GM12865 (cell line): ENCODE results near the gene QDPR.

Source experiments
- DNase-seq: peaks from one replicate; pipeline ENCODE4 v3.0.0; 2010; ENCODE audit warnings: low read depth
- H3K4me3 ChIP-seq: 2 replicates; pipeline ENCODE4 v1.5.1; 2011; ENCODE audit warnings: mild to moderate bottlenecking, low read depth, low read length, control low read depth
- TF ChIP-seq, protein P1 (sequence below): IDR thresholded peaks from 2 replicates; pipeline ENCODE4 v1.5.1; 2011; ENCODE audit warnings: low read length, control low read depth, low read depth, inconsistent platforms; ENCODE audit not compliant: insufficient read depth; ENCODE audit errors: missing control alignments

Gene QDPR

DNA sequence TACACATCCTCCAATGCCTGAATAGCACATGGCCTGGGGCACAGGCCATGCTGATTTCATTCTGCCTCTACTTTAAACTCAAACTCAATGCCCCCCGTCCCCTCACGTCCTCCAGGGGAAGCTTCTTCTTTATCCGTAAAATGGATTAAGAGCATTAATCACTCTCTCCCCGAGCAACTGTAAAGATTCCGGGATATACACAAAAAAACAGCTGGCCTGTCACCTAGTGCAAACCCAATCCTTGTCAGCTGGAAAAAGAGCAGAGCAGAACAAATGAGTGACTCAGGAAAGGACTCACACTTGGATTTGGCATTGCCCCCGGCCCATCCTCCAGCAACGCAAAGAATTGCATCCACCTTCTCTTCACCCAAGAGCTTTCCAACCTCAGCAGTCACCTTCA is 7.8 kb downstream of the QDPR start:
- no peak overlapping the region for H3K4me3 ChIP-seq
- TF ChIP-seq, protein P1, sequence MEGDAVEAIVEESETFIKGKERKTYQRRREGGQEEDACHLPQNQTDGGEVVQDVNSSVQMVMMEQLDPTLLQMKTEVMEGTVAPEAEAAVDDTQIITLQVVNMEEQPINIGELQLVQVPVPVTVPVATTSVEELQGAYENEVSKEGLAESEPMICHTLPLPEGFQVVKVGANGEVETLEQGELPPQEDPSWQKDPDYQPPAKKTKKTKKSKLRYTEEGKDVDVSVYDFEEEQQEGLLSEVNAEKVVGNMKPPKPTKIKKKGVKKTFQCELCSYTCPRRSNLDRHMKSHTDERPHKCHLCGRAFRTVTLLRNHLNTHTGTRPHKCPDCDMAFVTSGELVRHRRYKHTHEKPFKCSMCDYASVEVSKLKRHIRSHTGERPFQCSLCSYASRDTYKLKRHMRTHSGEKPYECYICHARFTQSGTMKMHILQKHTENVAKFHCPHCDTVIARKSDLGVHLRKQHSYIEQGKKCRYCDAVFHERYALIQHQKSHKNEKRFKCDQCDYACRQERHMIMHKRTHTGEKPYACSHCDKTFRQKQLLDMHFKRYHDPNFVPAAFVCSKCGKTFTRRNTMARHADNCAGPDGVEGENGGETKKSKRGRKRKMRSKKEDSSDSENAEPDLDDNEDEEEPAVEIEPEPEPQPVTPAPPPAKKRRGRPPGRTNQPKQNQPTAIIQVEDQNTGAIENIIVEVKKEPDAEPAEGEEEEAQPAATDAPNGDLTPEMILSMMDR, result no peak
- no peak for DNase-seq

DNA sequence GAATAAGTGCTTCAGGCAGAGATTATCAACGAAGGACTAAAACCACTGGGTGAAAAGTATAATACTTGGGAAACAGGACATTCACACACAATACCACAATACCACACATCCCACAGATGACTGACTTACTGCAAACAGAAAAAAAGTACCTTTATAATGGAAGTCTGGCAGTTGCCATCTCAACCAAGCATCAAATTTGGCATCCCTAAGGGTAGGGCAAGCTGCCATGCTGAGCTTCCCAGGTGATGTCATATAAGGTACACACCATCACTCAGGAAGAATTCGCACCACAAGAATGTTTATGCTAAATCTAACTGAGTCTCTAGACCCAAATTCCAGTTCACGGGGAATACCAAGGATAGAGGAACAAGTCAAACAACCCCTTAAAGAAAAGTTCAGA is 9.1 kb downstream of the QDPR start:
- H3K4me3 ChIP-seq, result no peak overlapping the region
- DNase-seq, result no peak
- TF ChIP-seq, protein P1, result no peak

DNA sequence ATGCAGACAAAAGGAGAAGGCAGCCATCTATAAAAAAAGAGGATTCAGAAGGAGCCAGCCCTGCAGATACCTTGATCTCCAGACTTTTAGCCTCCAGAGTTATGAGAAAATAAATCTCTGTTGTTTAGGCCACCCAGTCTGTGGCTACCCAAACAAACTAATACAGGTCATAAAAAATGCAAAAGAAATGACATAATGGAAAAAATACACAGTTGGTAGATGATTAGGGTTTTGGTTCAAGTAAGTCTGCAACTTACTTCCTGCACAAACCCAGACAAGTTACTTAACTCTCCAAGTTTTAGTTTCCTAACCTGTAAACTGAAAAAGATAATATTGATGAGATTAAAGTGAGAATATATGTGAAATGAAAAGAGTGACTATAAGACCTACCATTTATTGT is 11.3 kb downstream of the QDPR start:
- H3K4me3 ChIP-seq, result no peak overlapping the region
- TF ChIP-seq, protein P1, result no peak
- DNase-seq, result no peak

DNA sequence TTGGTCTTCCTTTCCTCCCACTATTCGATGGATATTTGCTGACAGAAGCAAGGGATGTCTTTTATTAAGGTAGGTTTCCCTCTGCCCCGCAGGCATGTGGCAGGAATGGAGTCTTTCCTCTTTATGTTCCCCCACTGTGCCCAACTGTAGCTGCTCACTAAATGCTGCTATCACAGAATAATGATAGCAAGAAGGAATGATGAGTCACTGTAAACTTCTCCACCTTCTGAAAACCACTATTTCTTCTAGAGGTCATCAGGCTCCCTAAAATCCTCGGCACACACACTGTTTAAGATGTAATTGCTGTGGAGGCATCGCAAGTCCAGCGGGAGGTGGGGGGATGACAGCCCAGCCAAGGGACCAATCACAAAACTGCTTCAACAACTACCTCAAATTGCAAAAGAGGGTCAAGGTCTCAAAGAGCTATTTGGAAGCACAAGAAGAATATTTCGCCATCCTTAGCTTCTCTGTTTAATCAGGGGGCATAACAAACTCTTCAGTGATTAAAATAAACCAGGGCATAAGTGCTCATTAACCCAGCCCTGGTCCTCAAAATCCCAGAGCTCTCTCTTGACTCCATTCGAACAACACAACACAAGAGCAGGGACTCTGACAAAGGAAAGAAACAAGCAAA is 13.9 kb downstream of the QDPR start:
- H3K4me3 ChIP-seq, result no peak overlapping the region
- TF ChIP-seq, protein P1, result no peak
- DNase-seq, result no peak

DNA sequence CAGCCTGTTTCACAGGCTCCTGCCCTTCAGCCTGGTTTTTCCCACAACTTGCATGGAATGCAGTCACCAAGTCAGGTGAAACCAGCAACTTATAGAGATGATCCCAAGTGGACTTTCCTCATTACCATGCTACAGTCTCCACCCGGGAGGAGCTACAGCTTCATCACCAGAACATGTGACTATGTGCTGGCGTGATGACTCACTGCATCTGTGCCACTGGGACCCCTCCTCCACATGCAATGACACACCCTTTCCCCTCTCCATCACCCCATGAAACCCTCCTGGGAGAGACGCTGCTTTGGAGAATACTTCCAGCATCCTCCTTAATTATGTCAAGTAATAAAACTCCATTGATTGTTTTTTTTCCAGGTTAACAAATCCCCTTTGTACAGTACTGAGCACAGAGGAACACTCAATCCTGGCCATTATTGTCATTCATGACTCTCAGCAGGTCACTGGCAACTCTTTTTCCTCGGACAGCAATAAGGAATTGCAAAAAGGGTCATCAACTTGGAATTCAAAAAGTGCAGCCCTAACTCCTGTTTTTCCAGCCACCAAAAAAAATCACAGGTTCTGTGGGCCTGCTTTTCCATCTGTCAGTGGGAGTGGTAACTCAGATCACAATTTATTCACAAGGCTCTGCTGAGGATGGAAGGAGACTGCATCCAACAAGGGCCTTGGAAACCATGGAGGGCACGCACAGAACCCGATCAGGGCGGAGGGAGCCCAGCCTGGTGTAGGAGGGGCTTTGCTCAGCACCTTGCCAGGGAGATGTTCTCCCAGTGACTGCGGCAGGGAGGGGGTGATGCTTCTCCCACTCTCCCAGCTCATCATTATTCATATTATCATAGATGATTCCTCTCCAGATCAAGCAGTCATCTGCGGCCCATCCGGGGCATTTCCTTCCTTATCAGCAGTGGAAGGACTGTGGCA is 17.4 kb downstream of the QDPR start:
- TF ChIP-seq, protein P1, result no peak
- DNase-seq, result no peak
- no peak overlapping the region for H3K4me3 ChIP-seq

DNA sequence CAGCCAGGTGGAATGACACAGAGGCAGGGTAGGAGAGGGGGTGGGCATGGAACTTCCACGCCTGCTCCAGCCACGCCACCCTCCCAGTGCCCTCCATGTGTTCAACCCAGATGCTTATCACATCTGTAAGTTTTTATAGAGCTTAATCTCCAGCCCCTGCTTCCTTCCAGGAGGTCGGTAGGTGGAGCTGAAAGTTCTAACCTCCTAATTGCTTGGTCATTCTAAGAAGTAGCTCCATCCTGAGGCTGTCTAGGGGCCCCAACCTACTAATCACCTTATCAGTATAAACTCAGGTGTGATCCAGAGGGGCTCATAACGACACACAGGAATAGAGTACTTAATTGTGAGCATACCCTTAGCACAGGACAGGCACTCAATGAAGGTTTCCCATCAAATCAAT is 18.3 kb downstream of the QDPR start:
- no peak for DNase-seq
- no peak overlapping the region for H3K4me3 ChIP-seq
- TF ChIP-seq, protein P1, result no peak
